Activated naive CD4-positive, alpha-beta T cell treated with anti-CD3 and anti-CD28 coated beads, Interleukin-2, amount 10 ng/mL, durations not matched to agents 7 days and 5 days (primary cell): ENCODE data around the gene APPBP2.
"Not testable (repeated sequence)": the region's sequence is repeated elsewhere in the genome, so short reads cannot be mapped to it uniquely, and the experiment has no call there.

ENCODE experiments used
- CTCF ChIA-PET: fragments of 350-600 bp; sonication (Branson Sonifier 250); formaldehyde crosslinking; loops from one replicate; lab custom pipeline; 2021; ENCODE audit warnings: antibody characterized with exemption; lab: Charles Lee
- DNase-seq: peaks from one replicate; pipeline ENCODE4 v3.0.0-alpha.2; 2020
- H3K27ac Mint-ChIP-seq: one replicate; pipeline ENCODE4 v1.8.0; 2021; ENCODE audit warnings: mild to moderate bottlenecking, moderate library complexity, mixed read lengths
- H3K27me3 Mint-ChIP-seq: one replicate; pipeline ENCODE4 v1.8.0; 2021; ENCODE audit warnings: mild to moderate bottlenecking, mixed read lengths
- H3K36me3 Mint-ChIP-seq: one replicate; pipeline ENCODE4 v1.8.0; 2021; ENCODE audit warnings: mixed read lengths
- H3K4me1 Mint-ChIP-seq: one replicate; pipeline ENCODE4 v1.8.0; 2021; ENCODE audit warnings: mixed read lengths
- H3K4me3 Mint-ChIP-seq: one replicate; pipeline ENCODE4 v1.8.0; 2021; ENCODE audit warnings: mild to moderate bottlenecking, moderate library complexity, mixed read lengths
- H3K9me3 Mint-ChIP-seq: one replicate; pipeline ENCODE4 v1.8.0; 2021; ENCODE audit warnings: mixed read lengths

APPBP2 gene

DNA sequence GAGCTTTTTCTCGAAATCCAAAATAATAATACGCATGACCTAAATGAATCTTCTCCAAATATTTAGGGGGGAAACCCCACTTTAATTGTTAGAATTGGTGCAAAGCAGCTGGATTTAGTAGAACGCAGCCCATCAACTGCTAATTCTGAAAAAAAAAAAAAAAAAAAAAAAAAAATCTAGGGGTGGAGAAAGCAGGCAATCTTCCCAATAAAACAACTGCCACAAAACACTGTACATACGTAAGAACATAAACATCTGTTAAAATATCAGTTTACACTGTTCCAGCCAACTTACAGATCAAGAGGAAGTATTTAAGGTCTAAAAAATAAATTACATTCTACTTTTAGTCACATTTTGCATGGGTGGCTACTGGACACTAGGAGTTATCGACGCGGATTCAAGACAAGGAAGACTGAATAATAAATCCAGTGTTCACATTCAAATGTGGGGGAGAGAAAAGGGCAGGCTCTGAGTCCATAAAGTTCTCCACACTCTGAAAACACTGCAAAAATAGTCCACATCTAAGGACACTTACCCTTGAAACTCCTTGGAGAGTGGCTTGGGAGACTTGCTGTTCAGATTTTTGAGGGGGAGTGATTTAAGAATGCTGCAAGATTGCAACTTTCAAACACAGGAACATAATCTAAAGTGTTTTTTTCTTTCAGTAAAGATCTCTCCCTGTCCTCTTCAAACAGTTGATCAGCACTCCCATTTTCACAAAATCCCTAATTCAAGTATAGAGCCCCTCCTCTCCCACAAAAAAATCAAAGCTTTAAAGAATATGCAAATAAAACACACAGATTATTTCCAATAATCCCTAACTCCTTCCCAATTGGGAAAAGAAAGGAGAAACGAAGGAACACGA, 1.3 kb downstream of the APPBP2 start:
- peak overlapping the region; percentile 98 for H3K27ac Mint-ChIP-seq
- H3K4me3 Mint-ChIP-seq = peak overlapping the region; percentile 98
- CTCF ChIA-PET = interaction anchor here (1.2 to 1.6 kb wide), 2 partner anchors 77 to 293 kb away, joined by 3 to 4 read pairs; no protein-coding TSS in a partner anchor
- H3K27me3 Mint-ChIP-seq = no peaks in the 10 kb centered on the region
- no peaks in the 10 kb centered on the region for H3K9me3 Mint-ChIP-seq
- H3K36me3 Mint-ChIP-seq = peaks cover 19% of the 10 kb centered on the region
- H3K4me1 Mint-ChIP-seq = peaks cover 41% of the 10 kb centered on the region
- DNase-seq = no peak

DNA sequence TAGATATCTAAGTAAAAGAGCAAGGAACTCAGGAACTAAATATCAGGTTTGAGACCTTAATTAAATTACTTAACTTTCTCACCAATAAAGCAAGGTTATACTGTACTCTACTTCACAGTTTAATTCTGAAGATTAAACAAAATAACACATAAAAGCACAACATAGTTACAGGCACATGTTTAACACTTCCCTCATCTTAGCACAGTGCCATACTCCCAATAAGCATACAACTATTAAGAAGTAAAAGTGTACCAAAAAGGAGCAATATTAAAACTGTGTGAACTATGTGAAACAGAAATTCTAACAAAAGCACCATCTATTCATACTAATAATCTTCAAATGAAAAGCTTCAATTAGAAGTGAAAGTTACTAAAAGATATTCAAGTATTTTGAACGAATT, 2.2 kb downstream of the APPBP2 start:
- Mint-ChIP-seq H3K4me1 (peaks cover 41% of the 10 kb centered on the region), H3K4me3 (peak overlapping the region; percentile 98)

DNA sequence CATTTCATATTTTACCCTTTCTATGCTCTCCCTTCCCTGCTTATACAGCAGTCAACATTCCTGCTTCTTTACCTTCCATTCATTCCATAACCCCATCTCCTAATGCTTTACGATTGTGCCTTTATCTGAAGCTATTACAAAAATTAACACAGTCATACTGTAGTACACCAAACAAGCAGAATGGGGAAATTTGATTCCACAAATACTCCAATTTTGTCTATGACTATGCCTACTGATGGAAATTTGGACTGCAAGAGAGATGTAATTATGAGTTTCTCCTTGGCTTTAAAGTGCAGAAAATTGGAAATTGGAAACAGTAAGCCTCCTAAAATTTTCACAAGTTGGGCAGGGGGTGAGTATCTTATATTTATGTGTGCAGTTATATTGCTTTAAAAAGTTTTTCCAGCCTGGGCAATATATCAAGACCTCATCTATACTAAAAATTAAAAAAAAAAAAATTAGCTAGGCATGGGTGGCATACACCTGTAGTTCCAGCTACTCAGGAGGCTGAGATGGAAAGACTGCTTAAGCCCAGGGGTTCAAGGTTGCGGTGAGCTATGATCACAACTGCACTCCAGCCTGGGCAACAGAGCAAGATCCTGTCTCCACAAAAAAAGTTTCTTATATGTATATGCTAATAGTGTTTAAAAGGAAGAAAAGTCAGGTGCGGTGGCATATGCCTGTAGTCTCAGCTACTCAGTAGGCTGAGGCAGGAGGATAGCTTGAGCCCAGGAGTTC, 3.0 kb downstream of the APPBP2 start:
- Mint-ChIP-seq H3K36me3 (peaks cover 25% of the 10 kb centered on the region), H3K27me3 (no peaks in the 10 kb centered on the region), H3K9me3 (no peaks in the 10 kb centered on the region), H3K27ac (no peak overlapping the region), H3K4me1 (peaks cover 41% of the 10 kb centered on the region), H3K4me3 (no peak overlapping the region)
- CTCF ChIA-PET = no interaction called here
- no peak for DNase-seq

More for the DNA sequence above, 2.2 kb downstream of the APPBP2 start:
- no peaks in the 10 kb centered on the region for H3K9me3 Mint-ChIP-seq
- CTCF ChIA-PET = interaction anchor here (1.6 kb wide), 1 partner anchor 77 kb away, joined by 4 read pairs; no protein-coding TSS in a partner anchor
- peak overlapping the region; percentile 3 for H3K27ac Mint-ChIP-seq
- H3K27me3 Mint-ChIP-seq = no peaks in the 10 kb centered on the region
- H3K36me3 Mint-ChIP-seq = peaks cover 21% of the 10 kb centered on the region
- no peak for DNase-seq

DNA sequence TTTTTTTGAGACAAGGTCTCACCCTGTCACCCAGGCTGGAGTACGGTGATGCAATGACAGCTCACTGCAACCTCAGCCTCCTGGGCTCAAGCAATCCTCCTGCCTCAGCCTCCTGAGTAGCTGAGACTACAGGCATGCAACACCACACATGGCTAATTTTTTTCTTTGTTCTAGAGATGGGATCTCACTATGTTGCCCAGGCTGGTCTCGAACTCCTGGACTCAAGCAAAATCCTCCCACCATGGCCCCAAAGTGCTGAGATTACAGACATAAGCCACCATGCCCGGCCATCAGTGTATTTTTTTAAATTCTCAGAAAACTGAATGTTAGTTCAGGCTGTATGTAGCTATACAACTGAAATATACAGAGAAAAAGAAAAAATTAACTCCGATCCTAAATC, 6.2 kb downstream of the APPBP2 start:
- no peak for DNase-seq
- Mint-ChIP-seq H3K36me3 (peaks cover 29% of the 10 kb centered on the region), H3K27me3 (no peaks in the 10 kb centered on the region), H3K9me3 (no peaks in the 10 kb centered on the region), H3K27ac (no peak overlapping the region), H3K4me1 (peaks cover 22% of the 10 kb centered on the region), H3K4me3 (no peak overlapping the region)
- CTCF ChIA-PET = interaction anchor here (0.7 kb wide), 1 partner anchor 53 kb away, joined by 3 read pairs; no protein-coding TSS in a partner anchor

DNA sequence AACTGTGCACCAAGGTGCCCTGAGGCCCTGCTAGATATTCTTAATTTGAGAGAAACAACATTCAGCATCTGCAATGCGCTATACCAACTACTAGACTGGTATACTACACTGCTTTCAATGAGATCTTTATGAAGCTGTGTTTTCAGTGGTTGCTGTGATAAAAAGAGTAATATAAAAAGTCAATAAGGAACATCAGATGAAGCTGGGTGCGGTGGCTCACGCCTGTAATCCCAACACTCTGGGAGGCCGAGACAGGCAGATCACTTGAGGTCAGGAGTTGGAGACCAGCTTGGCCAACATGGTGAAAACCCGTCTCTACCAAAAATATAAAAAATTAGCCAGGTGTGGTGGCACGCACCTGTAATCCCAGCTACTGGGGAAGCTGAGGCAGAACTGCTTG, 10.4 kb downstream of the APPBP2 start:
- H3K4me3 Mint-ChIP-seq, CTCF ChIA-PET, H3K9me3 Mint-ChIP-seq, H3K4me1 Mint-ChIP-seq, DNase-seq, H3K27me3 Mint-ChIP-seq: not testable (repeated sequence)
- peak overlapping the region; percentile 37 for H3K27ac Mint-ChIP-seq
- H3K36me3 Mint-ChIP-seq = peaks cover 30% of the 10 kb centered on the region

DNA sequence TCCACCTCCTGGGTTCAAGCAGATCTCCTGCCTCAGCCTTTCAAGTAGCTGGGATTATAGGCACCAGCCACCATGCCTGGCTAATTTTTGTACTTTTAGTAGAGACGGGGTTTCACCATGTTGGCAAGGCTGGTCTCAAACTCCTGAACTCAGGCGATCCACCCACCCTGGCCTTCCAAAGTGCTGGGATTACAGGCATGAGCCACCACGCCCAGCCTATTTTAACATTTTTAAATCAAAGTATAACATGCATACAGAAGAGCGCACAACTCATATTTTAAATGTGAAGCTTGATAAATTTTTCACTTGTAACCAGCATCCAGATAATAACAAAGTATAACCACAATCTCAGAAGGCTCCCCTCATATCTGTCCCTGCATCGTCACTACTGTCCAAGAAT, 10.8 kb downstream of the APPBP2 start:
- H3K27ac Mint-ChIP-seq, H3K4me1 Mint-ChIP-seq, H3K9me3 Mint-ChIP-seq, H3K4me3 Mint-ChIP-seq, DNase-seq, CTCF ChIA-PET, H3K27me3 Mint-ChIP-seq: not testable (repeated sequence)
- H3K36me3 Mint-ChIP-seq = peaks cover 28% of the 10 kb centered on the region

DNA sequence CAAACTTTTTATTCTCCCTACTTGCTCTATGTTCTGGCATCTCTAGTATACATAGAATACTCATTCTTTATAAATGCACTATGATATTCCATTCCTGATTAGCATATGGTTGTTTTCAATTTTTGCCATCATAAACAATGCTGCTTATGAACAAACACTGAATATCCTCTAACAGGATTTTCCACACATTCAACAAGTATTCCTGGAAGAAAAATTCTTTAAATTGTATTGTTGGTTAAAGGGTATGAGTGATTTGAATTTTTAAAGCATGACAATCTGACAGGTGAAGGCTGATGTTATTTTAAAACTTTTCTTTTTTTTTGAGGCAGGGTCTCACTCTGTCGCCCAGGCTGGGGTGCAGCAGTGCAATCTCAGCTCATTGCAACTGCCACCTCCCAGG, 11.5 kb downstream of the APPBP2 start:
- Mint-ChIP-seq H3K4me3 (no peak overlapping the region), H3K27me3 (no peaks in the 10 kb centered on the region), H3K27ac (no peak overlapping the region), H3K4me1 (no peaks in the 10 kb centered on the region), H3K9me3 (no peaks in the 10 kb centered on the region), H3K36me3 (peaks cover 28% of the 10 kb centered on the region)
- CTCF ChIA-PET = no interaction called here
- DNase-seq = no peak

DNA sequence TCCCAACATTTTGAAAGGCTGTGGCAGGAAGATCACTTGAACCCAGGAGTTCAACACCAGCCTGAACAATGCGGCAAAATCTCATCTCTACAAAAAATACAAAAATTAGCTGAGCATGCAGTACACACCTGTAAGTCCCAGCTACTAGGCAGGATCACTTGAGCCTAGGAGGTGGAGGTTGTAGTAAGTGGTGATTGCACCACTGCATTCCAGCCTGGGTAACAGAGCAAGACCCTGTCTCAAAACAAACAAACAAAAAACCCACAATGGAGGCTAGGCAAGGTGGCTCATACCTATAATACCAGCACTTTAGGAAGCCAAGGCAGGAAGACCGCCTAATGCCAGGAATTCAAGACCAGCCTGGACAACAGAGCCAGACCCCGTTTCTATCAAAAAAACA, 12.0 kb downstream of the APPBP2 start:
- H3K27ac Mint-ChIP-seq = no peak overlapping the region
- H3K4me1 Mint-ChIP-seq = no peaks in the 10 kb centered on the region
- H3K9me3 Mint-ChIP-seq = no peaks in the 10 kb centered on the region
- CTCF ChIA-PET = no interaction called here
- H3K36me3 Mint-ChIP-seq = peaks cover 28% of the 10 kb centered on the region
- H3K27me3 Mint-ChIP-seq = no peaks in the 10 kb centered on the region
- DNase-seq = no peak
- H3K4me3 Mint-ChIP-seq = no peak overlapping the region

DNA sequence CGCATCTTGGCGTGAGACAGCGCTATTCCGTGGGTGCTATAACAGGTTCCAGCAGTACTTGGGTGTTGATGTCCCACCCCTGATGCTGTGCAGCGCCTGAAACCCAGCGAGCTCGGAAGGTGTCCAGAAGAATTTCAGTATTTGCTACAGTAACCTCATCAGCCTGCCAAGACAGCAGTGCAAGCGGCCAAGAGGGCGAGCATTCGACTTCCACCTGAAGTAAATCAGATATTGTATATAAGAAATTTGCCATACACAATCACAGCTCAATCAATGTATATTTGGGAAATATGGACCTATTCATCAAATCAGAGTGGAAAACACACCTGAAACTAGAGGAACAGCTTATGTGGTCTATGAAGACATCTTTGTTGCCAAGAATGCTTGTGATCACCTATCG, 13.0 kb downstream of the APPBP2 start:
- Mint-ChIP-seq H3K9me3 (no peaks in the 10 kb centered on the region), H3K4me3 (no peak overlapping the region), H3K27me3 (no peaks in the 10 kb centered on the region), H3K36me3 (peaks cover 27% of the 10 kb centered on the region), H3K4me1 (no peaks in the 10 kb centered on the region), H3K27ac (no peak overlapping the region)
- DNase-seq = no peak
- CTCF ChIA-PET = no interaction called here

DNA sequence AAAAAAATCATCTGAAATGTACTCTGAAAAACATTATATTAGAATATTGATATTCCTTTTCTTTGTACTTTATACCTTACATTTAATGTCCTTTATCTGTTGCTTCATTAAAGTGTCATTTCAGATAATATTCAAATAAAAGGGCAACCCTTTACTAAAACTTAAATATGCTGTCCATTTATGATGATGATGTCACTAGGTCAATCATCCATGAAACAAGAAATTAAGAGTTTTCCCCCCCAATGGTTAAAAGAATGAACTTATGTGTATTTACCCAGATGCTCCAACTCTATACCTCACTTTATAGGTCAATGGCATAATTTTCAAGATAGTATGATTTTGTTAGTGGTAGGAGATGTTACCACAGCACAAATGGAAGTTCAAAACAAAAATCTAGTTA, 15.3 kb downstream of the APPBP2 start:
- CTCF ChIA-PET = no interaction called here
- Mint-ChIP-seq H3K4me3 (no peak overlapping the region), H3K27ac (no peak overlapping the region), H3K4me1 (peaks cover 4% of the 10 kb centered on the region), H3K36me3 (peaks cover 18% of the 10 kb centered on the region), H3K9me3 (no peaks in the 10 kb centered on the region), H3K27me3 (no peaks in the 10 kb centered on the region)
- DNase-seq = no peak

DNA sequence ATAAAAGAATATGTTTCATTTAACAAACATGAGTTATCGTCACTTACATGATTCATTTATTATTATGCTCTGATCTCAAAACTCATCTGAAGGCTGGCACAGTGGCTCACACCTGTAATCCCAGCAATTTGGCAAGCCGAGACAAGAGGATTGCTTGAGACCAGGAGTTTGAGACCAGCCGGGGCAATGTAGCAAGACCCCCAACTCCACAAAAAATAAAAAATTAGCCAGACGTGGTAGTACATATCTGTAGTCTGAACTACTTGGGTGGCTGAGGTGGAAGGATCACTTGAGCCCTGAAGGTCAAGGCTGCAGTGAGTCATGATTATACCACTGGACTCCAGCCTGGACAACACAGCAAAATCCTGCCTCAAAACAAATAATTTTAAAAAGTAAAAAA, 16.0 kb downstream of the APPBP2 start:
- H3K27me3 Mint-ChIP-seq = no peaks in the 10 kb centered on the region
- no peak overlapping the region for H3K4me3 Mint-ChIP-seq
- DNase-seq = no peak
- no peak overlapping the region for H3K27ac Mint-ChIP-seq
- H3K9me3 Mint-ChIP-seq = no peaks in the 10 kb centered on the region
- peaks cover 18% of the 10 kb centered on the region for H3K36me3 Mint-ChIP-seq
- H3K4me1 Mint-ChIP-seq = peaks cover 4% of the 10 kb centered on the region
- CTCF ChIA-PET = no interaction called here

DNA sequence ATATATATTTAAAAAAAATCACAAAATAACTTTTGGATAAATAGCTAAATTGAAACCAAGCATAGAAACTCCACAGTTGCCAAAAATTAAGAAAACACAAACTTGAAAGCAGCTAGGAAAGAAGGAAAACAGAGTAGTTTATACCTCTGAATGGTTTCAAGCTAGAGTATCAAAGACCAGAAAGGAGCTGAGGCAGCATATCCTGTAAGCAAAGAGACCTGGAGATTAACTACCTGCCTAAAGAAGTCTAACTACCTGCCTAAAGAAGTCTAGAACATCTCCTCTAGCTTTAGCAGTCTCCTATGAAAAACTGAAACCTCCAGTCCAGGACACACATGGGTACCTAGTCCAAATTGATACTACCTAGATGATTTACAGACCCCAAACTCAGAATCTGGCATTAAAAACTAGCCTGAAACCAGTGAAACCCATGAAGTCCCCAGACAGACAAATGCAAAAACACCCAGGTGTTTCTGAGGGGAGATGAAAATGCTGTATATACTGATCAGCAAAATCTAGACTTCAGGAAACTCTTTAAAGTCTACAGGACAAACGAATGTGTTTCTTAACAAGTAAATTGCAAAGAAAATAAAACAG, 17.6 kb downstream of the APPBP2 start:
- H3K9me3 Mint-ChIP-seq = no peaks in the 10 kb centered on the region
- CTCF ChIA-PET = no interaction called here

DNA sequence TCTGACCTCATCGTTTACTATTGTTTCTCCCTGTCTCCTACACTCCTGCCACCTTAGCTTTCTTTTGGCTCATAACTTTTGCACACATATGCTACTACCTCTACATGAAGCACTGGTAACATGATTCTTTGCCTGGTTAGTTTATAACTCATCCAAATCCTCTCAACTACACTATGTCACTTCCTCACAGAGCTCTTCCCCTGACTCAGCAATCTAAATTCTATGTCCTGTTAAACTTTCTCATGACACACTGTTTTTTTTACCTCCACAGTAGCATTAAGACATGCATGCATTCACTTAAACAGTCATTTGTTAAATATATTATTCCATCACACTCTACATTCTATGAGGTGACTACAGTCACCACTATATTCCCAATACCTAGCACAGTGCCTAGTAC, 19.7 kb downstream of the APPBP2 start:
- peaks cover 4% of the 10 kb centered on the region for H3K4me1 Mint-ChIP-seq
- no peak for DNase-seq
- no peaks in the 10 kb centered on the region for H3K27me3 Mint-ChIP-seq
- no peaks in the 10 kb centered on the region for H3K9me3 Mint-ChIP-seq
- CTCF ChIA-PET = no interaction called here
- no peak overlapping the region for H3K4me3 Mint-ChIP-seq
- peaks cover 12% of the 10 kb centered on the region for H3K36me3 Mint-ChIP-seq
- no peak overlapping the region for H3K27ac Mint-ChIP-seq

More for the DNA sequence above, 17.6 kb downstream of the APPBP2 start:
- H3K36me3 Mint-ChIP-seq = peaks cover 16% of the 10 kb centered on the region
- H3K27ac Mint-ChIP-seq = no peak overlapping the region
- H3K4me3 Mint-ChIP-seq = no peak overlapping the region
- DNase-seq = no peak
- peaks cover 4% of the 10 kb centered on the region for H3K4me1 Mint-ChIP-seq
- no peaks in the 10 kb centered on the region for H3K27me3 Mint-ChIP-seq

DNA sequence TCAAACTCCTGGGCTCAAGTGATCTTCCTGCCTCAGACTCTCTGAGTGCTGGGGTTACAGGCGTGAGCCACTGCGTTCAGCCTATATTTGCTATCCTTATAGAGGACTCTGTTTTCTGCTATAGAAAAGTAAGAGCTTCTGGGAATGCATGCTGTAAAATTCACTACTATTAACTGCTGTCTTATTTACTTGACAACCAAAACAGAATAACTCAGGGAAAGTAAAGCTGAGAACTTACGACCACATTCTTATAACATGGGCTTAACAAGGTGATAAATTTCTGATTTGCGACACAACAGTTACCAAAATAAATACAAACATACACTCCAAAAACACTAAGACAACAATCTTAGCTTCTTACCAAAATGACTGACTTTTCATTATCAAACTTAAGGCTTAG, 23.9 kb downstream of the APPBP2 start:
- DNase-seq = no peak
- H3K4me1 Mint-ChIP-seq = peaks cover 4% of the 10 kb centered on the region
- peaks cover 20% of the 10 kb centered on the region for H3K36me3 Mint-ChIP-seq
- H3K27ac Mint-ChIP-seq = no peak overlapping the region
- H3K9me3 Mint-ChIP-seq = no peaks in the 10 kb centered on the region
- H3K27me3 Mint-ChIP-seq = no peaks in the 10 kb centered on the region
- CTCF ChIA-PET = no interaction called here
- no peak overlapping the region for H3K4me3 Mint-ChIP-seq
